SK-N-DZ (cell line): Measurements from ENCODE around the gene WHAMM. TPM values are rescaled to one million over a fixed set of nuclear protein-coding genes. Genes with fewer than 3 reads are reported as not detected.
"Not testable (repeated sequence)": the region's sequence is repeated elsewhere in the genome, so short reads cannot be mapped to it uniquely, and the experiment has no call there.

Experiments
- DNase-seq: peaks from one replicate; pipeline ENCODE4 v3.0.0-alpha.2; 2015; ENCODE audit warnings: low spot score
- polyA plus RNA-seq, 2 experiments: library from polyadenylated mRNA; depleted of rRNA; stranded (reverse); fragments of >200 nt; gene quantifications; 2 replicates each; pipeline ENCODE4 v1.2.3, GENCODE V29; 2014

WHAMM gene, protein sequence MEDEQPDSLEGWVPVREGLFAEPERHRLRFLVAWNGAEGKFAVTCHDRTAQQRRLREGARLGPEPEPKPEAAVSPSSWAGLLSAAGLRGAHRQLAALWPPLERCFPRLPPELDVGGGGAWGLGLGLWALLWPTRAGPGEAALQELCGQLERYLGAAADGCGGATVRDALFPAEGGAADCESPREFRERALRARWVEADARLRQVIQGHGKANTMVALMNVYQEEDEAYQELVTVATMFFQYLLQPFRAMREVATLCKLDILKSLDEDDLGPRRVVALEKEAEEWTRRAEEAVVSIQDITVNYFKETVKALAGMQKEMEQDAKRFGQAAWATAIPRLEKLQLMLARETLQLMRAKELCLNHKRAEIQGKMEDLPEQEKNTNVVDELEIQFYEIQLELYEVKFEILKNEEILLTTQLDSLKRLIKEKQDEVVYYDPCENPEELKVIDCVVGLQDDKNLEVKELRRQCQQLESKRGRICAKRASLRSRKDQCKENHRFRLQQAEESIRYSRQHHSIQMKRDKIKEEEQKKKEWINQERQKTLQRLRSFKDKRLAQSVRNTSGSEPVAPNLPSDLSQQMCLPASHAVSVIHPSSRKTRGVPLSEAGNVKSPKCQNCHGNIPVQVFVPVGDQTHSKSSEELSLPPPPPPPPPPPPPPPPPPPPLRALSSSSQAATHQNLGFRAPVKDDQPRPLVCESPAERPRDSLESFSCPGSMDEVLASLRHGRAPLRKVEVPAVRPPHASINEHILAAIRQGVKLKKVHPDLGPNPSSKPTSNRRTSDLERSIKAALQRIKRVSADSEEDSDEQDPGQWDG
- polyA plus RNA-seq (2014; cell fraction: cytosol; rRNA removed) = 1.4 and 1.8 TPM in 2 replicates
- polyA plus RNA-seq (2014; cell fraction: nucleus; rRNA removed) = 0.95 and 1.6 TPM in 2 replicates

DNA sequence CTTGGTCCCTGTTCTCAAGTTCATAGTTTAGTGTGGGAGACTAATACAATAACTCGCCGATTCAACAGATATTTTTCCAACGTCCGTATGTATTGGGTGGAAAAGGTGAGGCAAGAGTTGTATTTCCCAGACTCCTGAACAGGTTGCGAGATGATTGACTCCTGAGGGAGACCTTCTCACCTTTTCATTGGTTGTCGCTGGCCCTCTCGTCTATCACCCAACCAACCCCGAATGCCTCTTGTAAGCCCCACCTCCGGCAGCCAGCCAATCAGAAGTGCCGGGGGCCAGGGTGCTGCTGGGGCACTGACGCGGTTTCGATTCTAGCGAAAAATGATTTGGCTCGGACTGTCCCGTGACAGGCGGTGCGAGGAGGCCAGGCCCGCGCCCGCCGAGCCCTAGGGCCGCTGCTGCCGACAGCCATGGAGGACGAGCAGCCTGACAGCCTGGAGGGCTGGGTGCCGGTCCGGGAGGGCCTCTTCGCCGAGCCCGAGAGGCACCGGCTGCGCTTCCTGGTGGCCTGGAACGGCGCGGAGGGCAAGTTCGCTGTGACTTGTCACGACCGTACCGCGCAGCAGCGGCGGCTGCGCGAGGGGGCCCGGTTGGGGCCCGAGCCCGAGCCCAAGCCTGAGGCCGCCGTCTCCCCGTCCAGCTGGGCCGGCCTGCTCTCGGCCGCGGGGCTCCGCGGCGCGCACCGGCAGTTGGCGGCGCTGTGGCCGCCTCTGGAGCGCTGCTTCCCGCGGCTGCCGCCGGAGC lies at the start of gene WHAMM:
WHAMM (plus strand) TSS at position 321 of the 753 bp plus-strand sequence; CDS start at position 420, 99 bp downstream.
- peak; percentile 97 for DNase-seq

DNA sequence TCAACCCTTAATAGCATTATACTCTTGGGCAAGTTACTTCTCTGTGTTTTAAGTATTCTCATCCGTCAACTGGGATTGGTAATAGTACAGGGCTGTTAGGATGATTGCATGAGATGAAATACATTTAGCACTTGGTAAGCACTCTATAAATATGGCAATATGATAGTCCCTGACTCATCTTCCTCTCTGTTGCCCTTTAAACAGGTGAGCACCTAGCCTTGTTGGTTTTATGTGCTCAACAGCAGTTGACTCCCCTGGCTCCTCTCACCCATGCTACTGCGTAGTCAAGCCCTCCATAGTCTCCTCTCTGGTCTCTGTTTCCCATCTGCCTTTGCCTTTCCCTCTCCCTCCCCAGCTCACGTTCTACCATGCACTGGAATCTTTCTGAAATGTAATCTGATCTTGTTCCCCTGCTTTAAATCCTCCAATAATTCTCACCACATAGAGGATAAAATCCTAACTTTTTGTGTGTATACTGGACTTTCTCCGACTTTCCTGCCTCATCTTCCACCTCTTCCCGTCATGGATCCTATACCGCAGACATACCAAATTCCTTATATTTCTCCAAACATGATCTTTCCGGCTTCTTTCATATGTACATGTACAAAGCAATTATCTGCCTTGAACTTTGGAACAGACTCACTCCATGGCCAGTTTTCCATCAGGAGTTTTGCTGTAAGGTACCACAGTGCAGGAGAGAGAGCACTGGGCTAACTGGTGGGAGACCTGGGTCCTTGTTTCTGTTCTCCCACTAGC lies 45.9 kb upstream of the WHAMM start:
- no peak for DNase-seq

DNA sequence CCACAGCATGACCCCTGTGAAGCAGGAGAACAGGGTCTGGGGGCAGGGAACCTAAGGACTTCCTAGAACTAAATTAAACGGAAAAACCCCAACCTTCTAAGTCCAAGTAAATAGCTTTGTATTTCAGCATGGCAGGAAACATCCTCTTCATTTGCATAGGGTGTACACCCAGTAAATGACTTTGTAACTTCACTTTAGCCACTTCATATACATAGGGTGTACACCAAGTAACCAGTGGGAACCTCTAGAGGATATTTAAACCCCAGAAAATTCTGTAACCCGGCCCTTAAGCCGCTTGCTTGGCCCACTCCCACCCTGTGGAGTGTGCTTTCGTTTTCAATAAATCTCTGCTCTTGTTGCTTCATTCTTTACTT lies 45.3 kb upstream of the WHAMM start:
- no peak for DNase-seq

DNA sequence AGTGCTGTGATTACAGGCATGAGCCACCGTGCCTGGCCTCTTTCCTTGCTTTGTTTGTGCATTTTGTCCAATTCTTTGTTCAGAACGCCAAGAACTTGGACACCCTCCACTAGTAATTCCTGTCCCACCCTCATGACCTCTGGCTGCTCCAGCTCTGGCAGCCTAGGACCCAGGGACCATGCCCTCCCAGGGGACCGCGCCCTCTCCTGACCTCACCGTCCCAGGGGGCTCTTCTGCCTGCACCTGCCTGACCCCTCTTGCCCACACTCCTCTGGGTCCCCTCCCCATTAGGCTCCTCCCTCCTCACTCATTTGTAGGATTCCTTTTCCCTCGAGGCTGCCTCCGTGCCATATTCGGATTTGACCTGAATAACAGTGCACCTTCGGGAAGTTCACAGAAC lies 44.7 kb upstream of the WHAMM start:
- DNase-seq = no peak

DNA sequence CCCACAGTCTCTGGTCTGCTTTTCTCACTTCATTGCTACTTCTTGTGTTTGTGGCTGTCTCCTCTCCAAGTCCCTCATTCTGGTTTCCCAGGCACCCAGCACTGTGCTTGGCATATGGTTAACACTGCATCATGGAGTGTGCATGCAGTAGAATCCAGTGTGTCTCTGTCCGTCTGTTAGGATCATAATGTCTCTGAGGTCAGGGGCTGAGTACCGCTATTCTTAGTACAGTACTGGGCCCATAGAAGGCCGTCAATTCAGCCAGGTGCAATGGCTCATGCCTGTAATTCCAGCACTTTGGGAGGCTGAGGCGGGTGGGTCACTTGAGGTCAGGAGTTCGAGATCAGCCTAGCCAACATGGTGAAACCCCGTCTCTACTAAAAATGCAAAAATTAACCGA lies 43.2 kb upstream of the WHAMM start:
- not testable (repeated sequence) for DNase-seq

DNA sequence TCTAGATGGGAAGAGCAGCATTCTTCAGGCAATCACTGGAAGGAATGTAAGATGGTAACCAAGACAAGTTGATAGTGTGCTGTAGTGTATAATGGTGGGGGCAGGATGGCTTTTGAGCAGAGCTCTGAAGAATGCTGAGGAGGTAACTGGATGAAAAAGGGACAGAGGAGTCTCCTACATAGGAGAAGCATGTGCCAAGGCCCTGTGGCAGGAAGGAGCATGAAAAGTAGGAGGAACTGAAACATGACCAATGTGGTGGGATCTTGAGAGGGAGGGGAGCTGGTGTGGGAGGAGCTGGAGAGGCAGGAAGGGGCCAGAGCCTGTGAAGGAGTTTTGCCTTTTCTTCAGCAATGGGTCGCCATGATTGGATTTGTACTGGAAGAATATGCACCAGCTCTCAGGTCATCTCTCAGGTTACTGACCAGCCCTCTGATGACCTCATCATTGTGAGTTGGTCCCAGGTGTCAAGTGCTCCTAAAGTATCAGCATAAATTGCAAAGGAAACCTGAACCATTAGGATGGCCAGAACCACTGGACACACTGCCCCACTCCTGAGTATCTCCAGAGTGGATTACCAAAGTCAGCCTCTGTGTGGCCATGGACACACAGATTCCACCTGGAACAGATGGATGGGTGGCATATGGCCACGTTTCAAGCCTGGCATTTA lies 42.1 kb upstream of the WHAMM start:
- DNase-seq = no peak

DNA sequence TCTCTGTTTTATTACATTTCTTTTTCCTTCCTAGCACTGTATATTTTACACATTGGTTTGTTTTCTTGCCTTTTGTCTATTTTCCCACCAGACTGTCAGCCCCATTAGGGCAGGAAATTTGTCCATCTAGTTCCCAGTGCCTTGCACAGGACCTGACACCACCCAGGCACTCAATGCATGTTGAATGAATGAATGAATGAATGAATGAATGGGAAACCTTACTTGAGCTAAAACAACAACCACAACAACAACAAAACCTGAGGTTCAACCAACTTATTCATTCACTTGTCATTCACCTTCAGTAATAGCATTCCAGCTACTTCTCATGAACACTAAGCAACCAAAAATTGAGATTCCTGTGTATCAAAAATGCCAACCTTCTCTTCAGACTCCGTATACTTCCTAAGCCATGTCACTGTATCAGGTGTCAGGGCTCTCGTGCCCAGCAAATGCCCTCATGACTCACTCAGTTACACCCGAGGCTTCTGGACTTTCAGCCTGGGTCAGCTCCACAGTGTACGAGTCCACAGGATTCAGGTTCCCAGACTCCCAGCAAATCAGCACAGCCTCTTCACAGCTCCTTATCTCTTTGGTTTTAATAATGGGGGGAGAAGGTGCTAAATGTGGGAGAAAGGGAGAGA lies 40.9 kb upstream of the WHAMM start:
- no peak for DNase-seq

DNA sequence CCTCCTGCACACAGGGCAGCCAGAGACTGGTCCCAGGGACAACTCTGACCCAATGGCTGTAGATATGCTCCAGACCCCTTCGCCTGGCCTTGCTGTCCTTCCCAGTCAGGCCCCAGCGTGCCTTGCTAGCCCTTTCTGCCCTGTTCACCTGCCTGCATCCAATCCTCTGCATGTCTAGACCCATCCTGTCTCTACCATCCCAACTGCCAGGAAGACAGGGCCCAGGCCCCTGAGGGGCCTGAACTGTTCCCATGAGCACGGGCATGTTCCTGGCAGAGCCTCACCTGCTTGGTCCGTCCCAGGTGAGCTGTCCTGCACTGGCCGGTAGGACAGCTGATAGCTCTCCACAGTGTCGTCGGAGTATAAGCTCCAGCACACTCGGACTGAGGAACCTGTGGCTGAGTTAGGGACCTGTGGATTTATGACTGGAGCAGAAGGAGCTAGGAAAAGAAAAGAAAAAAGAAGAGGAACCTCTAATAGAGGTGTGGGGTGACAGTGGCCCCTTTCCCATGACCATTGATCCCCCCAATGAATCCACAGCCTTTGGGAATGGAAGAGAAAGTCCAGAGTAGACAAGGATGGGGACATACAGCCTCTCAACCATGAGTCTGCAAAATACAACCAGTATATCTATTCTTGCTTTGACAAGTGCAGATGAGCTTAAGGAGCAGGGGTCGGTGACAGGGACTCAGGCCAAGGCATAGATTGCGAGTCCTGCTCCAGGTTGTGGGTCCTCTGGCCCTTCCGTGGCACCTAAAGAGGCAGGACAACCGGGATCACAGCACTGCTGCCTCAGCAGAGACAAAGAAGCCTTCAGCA lies 37.4 kb upstream of the WHAMM start:
- no peak for DNase-seq

DNA sequence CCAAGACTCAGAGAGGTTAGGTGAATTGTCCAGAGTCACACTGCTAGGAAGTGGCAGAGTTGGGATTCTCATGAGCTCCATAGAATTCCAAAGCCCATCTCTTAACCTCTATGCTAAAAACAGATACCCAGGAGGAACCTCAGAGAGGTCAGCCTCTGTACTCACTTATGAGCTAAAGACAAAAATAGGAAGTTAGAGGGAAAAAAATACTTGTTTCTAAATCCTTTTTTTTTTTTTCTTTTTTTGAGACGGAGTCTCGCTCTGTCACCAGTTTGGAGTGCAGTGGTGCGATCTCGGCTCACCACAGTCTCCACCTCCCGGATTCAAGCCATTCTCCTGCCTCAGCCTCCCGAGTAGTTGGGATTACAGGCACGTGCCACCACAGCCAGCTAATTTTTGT lies 34.9 kb upstream of the WHAMM start:
- no peak for DNase-seq

DNA sequence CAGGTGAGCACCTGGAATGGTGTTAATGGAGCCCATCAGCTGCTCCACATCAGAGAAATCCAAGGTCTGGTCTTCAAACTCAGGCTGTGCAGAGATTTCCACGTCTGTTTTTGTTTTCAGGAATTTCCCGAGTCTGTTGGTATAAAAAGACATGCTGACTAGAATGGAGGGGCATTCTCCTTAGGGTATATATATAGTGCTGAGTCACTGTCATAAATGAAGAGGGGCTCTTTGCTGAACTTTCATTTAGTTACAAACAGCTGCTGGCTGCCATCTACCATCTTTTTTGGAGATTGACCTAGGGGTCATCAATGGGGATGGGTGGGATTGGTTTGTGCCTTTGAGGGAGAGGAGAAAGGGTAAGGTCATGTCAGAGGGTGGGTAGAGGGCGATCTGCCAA lies 30.7 kb upstream of the WHAMM start:
- DNase-seq = no peak

DNA sequence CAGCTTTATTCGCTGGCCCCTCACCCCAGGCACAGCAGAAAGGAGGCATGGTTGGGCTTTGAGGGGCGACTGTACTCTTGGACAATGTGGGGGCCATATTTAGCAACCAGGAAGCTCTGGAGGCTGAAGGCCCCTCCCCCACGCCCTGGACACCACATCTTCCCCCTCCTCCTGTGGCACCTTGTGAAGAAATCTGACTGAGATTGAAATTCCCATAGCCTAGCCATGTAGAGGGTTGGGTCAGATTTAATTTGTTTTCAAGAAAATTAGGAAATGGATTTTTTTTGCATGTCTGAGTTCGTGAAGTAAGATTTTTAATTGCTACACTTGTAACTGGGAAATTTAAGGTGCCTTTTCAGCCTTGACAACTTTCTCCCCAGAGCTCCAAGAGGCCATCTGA lies 28.1 kb upstream of the WHAMM start:
- DNase-seq = no peak

DNA sequence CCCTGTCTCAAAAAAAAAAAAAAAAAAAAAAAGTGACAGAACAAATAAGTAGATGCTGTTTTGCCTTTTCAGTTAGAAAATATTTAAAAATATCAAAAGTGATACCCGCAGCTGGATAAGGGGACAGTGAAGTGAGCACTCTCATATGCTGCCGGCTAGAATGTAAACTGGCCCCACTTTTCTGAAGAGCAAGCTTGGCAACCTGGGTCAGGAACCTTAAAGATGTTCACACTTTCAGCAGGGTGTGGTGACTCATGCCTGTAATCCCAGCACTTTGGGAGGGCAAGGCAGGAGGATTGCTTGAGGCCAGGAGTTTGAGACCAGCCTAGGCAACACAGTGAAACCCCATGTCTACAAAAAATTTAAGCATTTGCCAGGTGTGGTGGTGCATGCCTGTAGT lies 20.9 kb upstream of the WHAMM start:
- DNase-seq = no peak

DNA sequence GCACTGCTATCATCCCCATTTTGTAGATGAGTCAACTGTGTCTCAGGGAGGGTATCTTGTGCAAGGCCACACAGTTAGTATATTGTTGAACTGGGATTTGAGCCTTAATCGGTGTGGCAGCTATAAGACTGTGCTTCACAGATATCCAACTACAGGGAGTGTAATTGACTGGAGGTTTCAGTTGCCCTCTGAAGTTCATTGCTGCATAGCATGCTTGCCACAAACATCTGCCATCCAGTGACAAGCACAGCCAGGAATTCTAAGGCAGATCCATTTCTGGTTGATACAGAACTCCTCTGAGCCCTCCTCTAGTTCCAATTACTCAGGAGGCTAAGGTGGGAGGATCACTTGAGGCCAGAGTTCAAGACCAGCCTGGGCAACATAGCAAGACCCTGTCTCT lies 19.9 kb upstream of the WHAMM start:
- no peak for DNase-seq

DNA sequence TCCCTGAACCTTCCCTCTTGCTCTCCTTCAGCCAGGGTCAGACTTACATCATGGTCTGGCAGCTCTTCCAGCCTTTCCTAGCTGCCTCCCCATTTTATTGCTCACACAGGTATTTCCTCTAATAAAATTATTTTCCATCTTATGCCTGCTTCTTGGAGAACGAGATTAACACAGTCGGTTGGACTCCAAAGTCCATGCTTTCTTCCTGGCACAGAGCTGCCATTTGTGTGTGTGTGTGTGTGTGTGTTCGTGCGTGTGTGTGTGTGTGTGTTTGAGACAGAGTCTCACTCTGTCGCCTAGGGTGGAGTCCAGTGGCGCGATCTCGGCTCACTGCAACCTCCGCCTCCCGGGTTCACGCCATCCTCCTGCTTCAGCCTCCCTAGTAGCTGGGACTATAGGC lies 19.1 kb upstream of the WHAMM start:
- DNase-seq = no peak

DNA sequence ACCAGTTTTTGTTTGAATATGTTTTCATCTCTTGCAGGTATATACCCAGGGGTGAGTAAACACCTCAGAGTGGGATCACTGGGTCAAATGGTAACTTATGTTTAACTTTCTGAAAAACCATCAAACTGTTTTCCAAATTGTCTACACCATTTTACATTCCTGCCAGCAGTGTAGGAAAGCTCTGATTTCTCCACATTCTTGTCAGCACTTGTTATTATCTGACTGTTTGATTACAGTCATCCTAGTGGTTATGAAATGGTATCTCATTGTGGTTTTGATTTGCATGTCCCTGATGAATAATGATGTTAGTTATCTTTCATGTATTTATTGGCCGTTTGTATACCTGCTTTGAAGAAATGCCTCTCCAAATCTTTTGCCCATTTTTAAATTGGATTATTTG lies 17.4 kb upstream of the WHAMM start:
- no peak for DNase-seq

DNA sequence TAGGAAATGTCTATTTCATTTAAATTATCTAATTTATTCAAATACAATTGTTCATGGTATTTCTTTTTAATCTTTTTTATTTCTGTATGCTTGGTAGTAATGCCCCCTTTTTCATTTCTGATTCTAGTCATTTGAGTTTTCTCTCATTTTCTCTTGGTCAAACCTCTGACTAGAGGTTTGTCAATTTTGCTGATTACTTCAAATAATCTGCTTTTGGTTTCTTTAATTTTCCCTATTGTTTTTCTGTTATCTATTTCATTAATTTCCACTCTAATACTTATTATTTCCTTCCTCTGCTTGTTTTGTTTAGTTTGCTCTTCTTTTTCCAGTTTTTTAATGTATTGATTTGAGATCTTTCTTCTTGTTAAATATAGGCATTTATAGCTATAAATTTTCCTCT lies 15.7 kb upstream of the WHAMM start:
- no peak for DNase-seq

DNA sequence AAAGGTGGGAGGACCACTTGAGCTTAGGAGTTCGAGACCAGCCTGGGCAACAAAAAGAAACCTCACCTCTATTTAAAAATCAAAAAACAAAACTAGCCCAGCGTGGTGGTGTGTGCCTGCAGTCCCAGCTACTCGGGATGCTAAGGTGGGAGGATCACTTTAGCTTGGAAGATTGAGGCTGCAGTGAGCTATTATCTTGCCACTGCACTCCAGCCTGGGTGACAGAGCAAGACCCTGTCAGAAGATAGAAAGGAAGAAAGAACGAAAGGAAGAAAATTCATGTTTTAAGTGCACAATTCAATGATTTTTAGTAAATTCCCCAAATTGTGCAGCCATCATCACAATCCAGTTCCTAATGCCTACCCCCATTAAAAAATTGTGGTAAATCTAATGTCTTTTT lies 11.3 kb upstream of the WHAMM start:
- no peak for DNase-seq

DNA sequence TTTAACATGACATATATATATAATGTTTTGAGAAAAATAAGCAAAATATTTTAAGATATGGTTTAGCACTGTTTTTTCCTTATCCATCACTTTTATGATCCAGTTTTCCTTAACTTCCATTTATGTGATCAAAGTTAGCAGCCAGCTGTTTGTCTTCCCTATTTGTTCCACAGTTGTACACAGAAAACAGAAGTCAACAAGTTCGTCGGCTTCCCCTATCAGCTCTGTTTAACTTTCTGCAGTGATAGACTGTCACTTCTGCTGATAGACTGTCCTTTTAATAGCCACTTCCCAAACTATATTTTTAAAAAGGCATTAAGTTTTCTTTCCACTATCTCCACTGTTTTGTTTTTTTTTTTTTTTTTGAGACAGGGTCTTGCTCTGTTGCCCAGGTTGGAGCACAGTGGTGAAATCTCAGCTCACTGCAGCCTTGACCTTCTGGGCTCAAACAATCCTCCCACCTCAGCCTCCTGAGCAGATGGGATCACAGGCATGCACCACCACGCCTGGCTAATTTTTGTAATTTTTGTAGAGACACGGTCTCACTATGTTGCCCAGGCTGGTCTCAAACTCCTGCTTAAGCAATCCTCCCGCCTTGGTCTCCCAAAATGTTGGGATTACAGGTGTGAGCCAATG lies 10.8 kb upstream of the WHAMM start:
- DNase-seq = no peak
